Fibroblast of lung (primary cell): ENCODE measurements around the gene VAMP2. TPM values are rescaled to one million over a fixed set of nuclear protein-coding genes. Genes with fewer than 3 reads are reported as not detected.

Experiments
- DNase-seq, 2 donors: peaks; one replicate each; pipeline versions ENCODE4 v3.0.0 to v3.0.0-alpha.2; 2010; ENCODE audit warnings: low read depth in 2 of 2
- H2AFZ ChIP-seq: 2 replicates; pipeline ENCODE4 v1.5.1; 2012; ENCODE audit warnings: low read length, control low read depth, inconsistent platforms
- H3K27ac ChIP-seq: 2 replicates; pipeline ENCODE4 v1.5.1; 2011; ENCODE audit warnings: low read length, control low read depth; ENCODE audit not compliant: insufficient read depth
- H3K27me3 ChIP-seq: 2 replicates; pipeline ENCODE4 v1.5.1; 2011; ENCODE audit warnings: mild to moderate bottlenecking, low read length; ENCODE audit not compliant: control insufficient read depth, insufficient read depth
- H3K36me3 ChIP-seq: 2 replicates; pipeline ENCODE4 v1.5.1; 2011; ENCODE audit warnings: low read length; ENCODE audit not compliant: control insufficient read depth, insufficient read depth
- H3K4me1 ChIP-seq: 2 replicates; pipeline ENCODE4 v1.5.1; 2011; ENCODE audit warnings: low read length; ENCODE audit not compliant: control insufficient read depth, insufficient read depth; ENCODE audit errors: extremely low read depth
- H3K4me2 ChIP-seq: 2 replicates; pipeline ENCODE4 v1.5.1; 2011; ENCODE audit warnings: low read length, control low read depth; ENCODE audit not compliant: insufficient read depth; ENCODE audit errors: extremely low read depth
- H3K4me3 ChIP-seq, 4 experiments: fragments of 200-600 bp in 1 of 4; sonication (generic) in 1 of 4; replicated peaks in 1 of 4; 2 replicates each; pipeline ENCODE4 v1.5.1; 2011 to 2016; ENCODE audit warnings: low read length in 4 of 4, low read depth in 3 of 4, mild to moderate bottlenecking in 3 of 4, control low read depth in 2 of 4, inconsistent platforms in 1 of 4, mixed read lengths in 1 of 4; ENCODE audit not compliant: insufficient read depth in 1 of 4; ENCODE audit errors: control extremely low read depth in 1 of 4
- H3K79me2 ChIP-seq: 2 replicates; pipeline ENCODE4 v1.5.1; 2012; ENCODE audit warnings: mild to moderate bottlenecking, low read length, inconsistent platforms; ENCODE audit not compliant: control insufficient read depth, insufficient read depth
- H3K9ac ChIP-seq: 2 replicates; pipeline ENCODE4 v1.5.1; 2011; ENCODE audit warnings: mild to moderate bottlenecking, low read length, control low read depth; ENCODE audit not compliant: insufficient read depth
- H3K9me3 ChIP-seq: 2 replicates; pipeline ENCODE4 v1.5.1; 2012; ENCODE audit warnings: low read depth, low read length; ENCODE audit not compliant: control insufficient read depth, insufficient read depth
- H4K20me1 ChIP-seq: 2 replicates; pipeline ENCODE4 v1.5.1; 2011; ENCODE audit warnings: low read length; ENCODE audit not compliant: control insufficient read depth, insufficient read depth; ENCODE audit errors: extremely low read depth
- CTCF ChIP-seq, 2 donors: IDR thresholded peaks in 1 of 2; conservative IDR thresholded peaks in 1 of 2; 1 replicate in 1 of 2; 2 replicates in 1 of 2; pipeline ENCODE4 v1.5.1; 2011 to 2012; ENCODE audit warnings: low read length in 2 of 2, control low read depth in 1 of 2, inconsistent platforms in 1 of 2, low read depth in 1 of 2, mild to moderate bottlenecking in 1 of 2
- EZH2 ChIP-seq: IDR thresholded peaks from 2 replicates; pipeline ENCODE4 v1.5.1; 2012; ENCODE audit warnings: low read length, control low read depth, mild to moderate bottlenecking; ENCODE audit errors: missing control alignments
- polyA plus RNA-seq, 2 donors: library from polyadenylated mRNA; depleted of rRNA in 1 of 2; stranded (reverse) in 1 of 2; unstranded in 1 of 2; fragments of >200 nt; gene quantifications; 2 replicates each; pipeline ENCODE4 v1.2.1, GENCODE V29; 2011 to 2012; ENCODE audit warnings: missing spikeins in 1 of 2
- total RNA-seq: library from RNA; depleted of rRNA; stranded (reverse); fragments of >200 nt; gene quantifications from 2 replicates; pipeline ENCODE4 v1.2.1, GENCODE V29; 2014

Gene VAMP2
- total and polyA plus RNA-seq, 2 donors (not counting 1 experiment from before 2014, with no cell fraction given): 8.1 to 12.2 TPM

- no peaks in the 10 kb centered on the region for H3K27me3 ChIP-seq
- H3K79me2 ChIP-seq: no peaks in the 10 kb centered on the region
- no peak overlapping the region for H3K4me3 ChIP-seq
- no peak overlapping the region for H3K4me2 ChIP-seq
- no peaks in the 10 kb centered on the region for H3K9me3 ChIP-seq
- no peak for DNase-seq
- no peaks in the 10 kb centered on the region for H4K20me1 ChIP-seq
- no peaks in the 10 kb centered on the region for H3K36me3 ChIP-seq
- TF ChIP-seq EZH2 (no peak), CTCF (conservative IDR thresholded peaks at IDR 0.05 in 1 of 2, IDR thresholded peaks at IDR 0.05 in 1 of 2; ENCODE audit: low read depth in 1 of 2, low read length in 2 of 2) (no peak)
- H3K4me1 ChIP-seq: peaks cover 5% of the 10 kb centered on the region
- no peak overlapping the region for H3K9ac ChIP-seq
- no peak overlapping the region for H3K27ac ChIP-seq
- H2AFZ ChIP-seq: no peak overlapping the region
Observed at GRCh38 chr17:8128125-8128784, 34.5 kb downstream of the VAMP2 start.

DNA sequence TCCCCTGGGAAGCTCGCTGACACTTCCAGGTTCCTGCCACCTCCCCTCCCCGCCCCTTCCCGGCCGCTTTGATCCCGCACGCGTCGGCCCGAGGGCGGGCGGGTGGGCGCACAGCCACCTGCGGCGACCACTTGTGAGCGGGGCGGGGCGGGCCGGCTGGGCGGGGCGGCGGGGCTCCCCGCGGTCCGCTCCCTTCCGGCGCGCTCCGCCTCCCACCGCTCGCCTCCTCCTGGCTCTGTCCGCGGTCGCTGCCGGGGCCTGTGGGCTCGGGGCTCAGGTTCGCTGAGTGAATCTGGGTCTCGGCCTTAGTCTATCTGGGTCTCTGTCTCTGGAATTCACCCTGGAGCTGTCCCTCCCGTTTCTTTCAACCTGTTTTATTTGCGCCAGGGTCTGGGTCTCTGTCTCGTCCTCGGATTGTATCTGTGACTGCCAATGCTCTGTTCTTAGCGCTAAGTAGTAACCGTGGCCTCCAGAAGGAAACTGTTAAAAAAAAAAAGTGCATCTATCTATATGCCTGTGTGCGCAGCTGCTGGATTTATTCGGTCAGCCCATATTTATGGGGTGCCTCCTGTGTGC lies 36.2 kb downstream of the VAMP2 start:
- Histone ChIP-seq H3K4me1 (peaks cover 5% of the 10 kb centered on the region), H3K79me2 (no peaks in the 10 kb centered on the region), H3K27me3 (no peaks in the 10 kb centered on the region), H3K9ac (peak overlapping the region; percentile 38), H3K36me3 (no peaks in the 10 kb centered on the region), H4K20me1 (no peaks in the 10 kb centered on the region), H3K27ac (no peak overlapping the region), H3K9me3 (no peaks in the 10 kb centered on the region), H2AFZ (peak overlapping the region; percentile 94), H3K4me2 (peak overlapping the region; percentile 94), H3K4me3 (peak overlapping the region; percentile 62 to 90 (median 78))
- TF ChIP-seq CTCF (conservative IDR thresholded peaks at IDR 0.05 in 1 of 2, IDR thresholded peaks at IDR 0.05 in 1 of 2; ENCODE audit: low read depth in 1 of 2, low read length in 2 of 2): no peak
- no peak for TF ChIP-seq EZH2
- peak; percentile 43 to 61 for DNase-seq

DNA sequence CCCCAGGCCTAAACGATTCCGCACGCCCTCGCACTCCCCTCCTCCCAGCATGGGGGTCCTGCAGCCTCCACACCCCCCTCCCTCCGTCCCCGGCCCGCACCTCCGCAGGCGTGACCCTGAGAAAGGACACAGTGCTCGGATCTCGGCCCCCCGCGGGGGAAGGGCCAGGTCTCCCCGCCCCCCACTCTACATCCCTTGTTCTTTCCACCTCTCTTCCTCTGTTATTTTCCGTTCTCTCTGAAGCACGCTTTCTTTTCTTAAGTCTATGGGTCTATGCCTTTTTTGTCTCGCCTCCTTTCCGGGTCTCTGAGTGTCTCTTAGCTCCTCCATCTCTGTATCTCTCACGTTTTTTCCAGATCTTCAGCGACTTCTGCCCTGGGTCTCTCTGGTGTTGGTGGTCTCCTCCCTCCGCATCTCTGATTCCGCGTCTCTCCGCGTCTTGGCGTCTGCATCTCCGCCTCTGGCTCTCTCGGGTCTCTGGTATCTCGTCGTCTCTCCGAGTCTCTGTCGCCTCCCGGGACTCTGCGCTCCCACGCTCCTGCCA lies 36.7 kb downstream of the VAMP2 start:
- H3K4me3 ChIP-seq: peak overlapping the region; percentile 62 to 90 (median 78)
- peak overlapping the region; percentile 94 for H2AFZ ChIP-seq
- peak overlapping the region; percentile 50 for H3K9ac ChIP-seq
- no peak for TF ChIP-seq EZH2
- no peak for TF ChIP-seq CTCF (conservative IDR thresholded peaks at IDR 0.05 in 1 of 2, IDR thresholded peaks at IDR 0.05 in 1 of 2; ENCODE audit: low read depth in 1 of 2, low read length in 2 of 2)
- H4K20me1 ChIP-seq: no peaks in the 10 kb centered on the region
- H3K36me3 ChIP-seq: no peaks in the 10 kb centered on the region
- H3K27ac ChIP-seq: peak overlapping the region; percentile 26
- peak in 1 of 2 donors; percentile 34 for DNase-seq
- H3K79me2 ChIP-seq: no peaks in the 10 kb centered on the region
- H3K4me1 ChIP-seq: peaks cover 5% of the 10 kb centered on the region
- no peaks in the 10 kb centered on the region for H3K9me3 ChIP-seq
- no peaks in the 10 kb centered on the region for H3K27me3 ChIP-seq
- peak overlapping the region; percentile 94 for H3K4me2 ChIP-seq
